Astrocyte (in vitro differentiated cells and primary cell): ENCODE data around the gene ELOVL7. TPM values are rescaled to one million over a fixed set of nuclear protein-coding genes. Genes with fewer than 3 reads are reported as not detected.

Experiments used
- DNase-seq: peaks from one replicate; pipeline ENCODE4 v3.0.0-alpha.2; 2010; ENCODE audit warnings: low read depth
- FAIRE-seq: peaks from 2 replicates; lab custom pipeline; 2011; peaks lifted over from hg19 to GRCh38; lab: Jason Lieb, UNC
- H2AFZ ChIP-seq: 2 replicates; pipeline ENCODE4 v1.6.0; 2012; ENCODE audit warnings: low read depth, low read length, inconsistent platforms
- H3K27ac ChIP-seq: 2 replicates; pipeline ENCODE4 v1.5.1; 2011; ENCODE audit warnings: low read depth, low read length, inconsistent platforms
- H3K27me3 ChIP-seq: 2 replicates; pipeline ENCODE4 v1.6.0; 2011; ENCODE audit warnings: low read length, inconsistent platforms; ENCODE audit not compliant: insufficient read depth
- H3K36me3 ChIP-seq: 2 replicates; pipeline ENCODE4 v1.5.1; 2011; ENCODE audit warnings: low read length, inconsistent platforms; ENCODE audit not compliant: insufficient read depth
- H3K4me1 ChIP-seq: 2 replicates; pipeline ENCODE4 v1.5.1; 2011; ENCODE audit warnings: low read length, inconsistent platforms; ENCODE audit not compliant: insufficient read depth
- H3K4me2 ChIP-seq: 2 replicates; pipeline ENCODE4 v1.6.0; 2012; ENCODE audit warnings: low read length, inconsistent platforms
- H3K4me3 ChIP-seq: 2 replicates; pipeline ENCODE4 v1.5.1; 2011; ENCODE audit warnings: low read depth, mild to moderate bottlenecking, low read length, inconsistent platforms; ENCODE audit not compliant: insufficient read depth
- H3K79me2 ChIP-seq: 2 replicates; pipeline ENCODE4 v1.6.0; 2012; ENCODE audit warnings: mild to moderate bottlenecking, low read length, inconsistent platforms; ENCODE audit not compliant: insufficient read depth
- H3K9ac ChIP-seq: 2 replicates; pipeline ENCODE4 v1.6.0; 2012; ENCODE audit warnings: mild to moderate bottlenecking, low read length, inconsistent platforms
- H3K9me3 ChIP-seq: 2 replicates; pipeline ENCODE4 v1.5.1; 2012; ENCODE audit warnings: low read depth, mild to moderate bottlenecking, low read length, inconsistent platforms; ENCODE audit not compliant: insufficient read depth
- H4K20me1 ChIP-seq: 2 replicates; pipeline ENCODE4 v1.6.0; 2012; ENCODE audit warnings: low read length, inconsistent platforms; ENCODE audit not compliant: insufficient read depth
- H3K27ac Mint-ChIP-seq: one replicate; pipeline ENCODE4 v1.8.0; 2021; ENCODE audit warnings: mild to moderate bottlenecking, mixed read lengths; ENCODE audit not compliant: unreplicated experiment
- H3K27me3 Mint-ChIP-seq: one replicate; pipeline ENCODE4 v1.8.0; 2021; ENCODE audit warnings: low read depth, mixed read lengths; ENCODE audit not compliant: unreplicated experiment
- H3K36me3 Mint-ChIP-seq: one replicate; pipeline ENCODE4 v1.8.0; 2021; ENCODE audit warnings: low read depth, mixed read lengths; ENCODE audit not compliant: unreplicated experiment
- H3K4me1 Mint-ChIP-seq: one replicate; pipeline ENCODE4 v1.8.0; 2021; ENCODE audit warnings: low read depth, mixed read lengths; ENCODE audit not compliant: unreplicated experiment
- H3K4me3 Mint-ChIP-seq: one replicate; pipeline ENCODE4 v1.8.0; 2021; ENCODE audit warnings: mild to moderate bottlenecking, moderate library complexity, mixed read lengths; ENCODE audit not compliant: unreplicated experiment
- H3K9me3 Mint-ChIP-seq: one replicate; pipeline ENCODE4 v1.8.0; 2021; ENCODE audit warnings: mild to moderate bottlenecking, mixed read lengths; ENCODE audit not compliant: unreplicated experiment
- EZH2 ChIP-seq: IDR thresholded peaks from 2 replicates; pipeline ENCODE4 v1.6.1; 2012; ENCODE audit warnings: mild to moderate bottlenecking, low read length, inconsistent platforms; ENCODE audit not compliant: insufficient read depth
- total RNA-seq: library from RNA; stranded (reverse); gene quantifications from 2 replicates; pipeline ENCODE4 v1.2.1, GENCODE V29; 2021
- TF ChIP-seq, protein P1 (sequence below): IDR thresholded peaks from 2 replicates; pipeline ENCODE4 v1.5.1; 2011; ENCODE audit warnings: low read depth, mild to moderate bottlenecking, inconsistent platforms, low read length, moderate library complexity; ENCODE audit not compliant: insufficient read depth

ELOVL7 gene
- total RNA-seq, 1 donor from 2014 or later = 1.0 TPM

DNA sequence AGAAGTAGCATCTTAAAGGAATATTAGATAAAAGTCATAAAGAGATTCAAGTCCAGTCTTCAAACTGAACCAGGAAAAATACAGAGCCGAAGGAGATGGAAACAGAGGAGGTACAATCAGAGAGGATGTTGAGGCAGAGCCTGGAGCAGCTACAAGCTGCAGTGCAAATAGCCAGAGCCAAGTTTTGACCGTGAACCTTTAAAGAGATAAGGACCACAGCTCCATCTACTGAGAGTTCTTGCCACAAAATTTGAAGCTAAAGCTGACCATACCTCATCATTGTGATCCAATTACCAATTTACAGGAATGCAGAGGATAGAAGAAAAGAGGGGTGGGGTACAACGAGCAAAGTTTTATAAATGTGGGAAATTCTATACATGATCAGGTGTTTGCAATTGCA is 133.7 kb downstream of the ELOVL7 start:
- Histone ChIP-seq H3K4me2 (no peak overlapping the region), H3K9ac (no peak overlapping the region), H4K20me1 (no peaks in the 10 kb centered on the region), H3K36me3 (no peaks in the 10 kb centered on the region), H3K4me1 (no peaks in the 10 kb centered on the region), H3K4me3 (no peak overlapping the region), H3K79me2 (no peaks in the 10 kb centered on the region), H3K27ac (no peak overlapping the region), H3K27me3 (no peaks in the 10 kb centered on the region), H2AFZ (no peak overlapping the region), H3K9me3 (no peaks in the 10 kb centered on the region)
- TF ChIP-seq, protein P1, sequence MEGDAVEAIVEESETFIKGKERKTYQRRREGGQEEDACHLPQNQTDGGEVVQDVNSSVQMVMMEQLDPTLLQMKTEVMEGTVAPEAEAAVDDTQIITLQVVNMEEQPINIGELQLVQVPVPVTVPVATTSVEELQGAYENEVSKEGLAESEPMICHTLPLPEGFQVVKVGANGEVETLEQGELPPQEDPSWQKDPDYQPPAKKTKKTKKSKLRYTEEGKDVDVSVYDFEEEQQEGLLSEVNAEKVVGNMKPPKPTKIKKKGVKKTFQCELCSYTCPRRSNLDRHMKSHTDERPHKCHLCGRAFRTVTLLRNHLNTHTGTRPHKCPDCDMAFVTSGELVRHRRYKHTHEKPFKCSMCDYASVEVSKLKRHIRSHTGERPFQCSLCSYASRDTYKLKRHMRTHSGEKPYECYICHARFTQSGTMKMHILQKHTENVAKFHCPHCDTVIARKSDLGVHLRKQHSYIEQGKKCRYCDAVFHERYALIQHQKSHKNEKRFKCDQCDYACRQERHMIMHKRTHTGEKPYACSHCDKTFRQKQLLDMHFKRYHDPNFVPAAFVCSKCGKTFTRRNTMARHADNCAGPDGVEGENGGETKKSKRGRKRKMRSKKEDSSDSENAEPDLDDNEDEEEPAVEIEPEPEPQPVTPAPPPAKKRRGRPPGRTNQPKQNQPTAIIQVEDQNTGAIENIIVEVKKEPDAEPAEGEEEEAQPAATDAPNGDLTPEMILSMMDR = no peak
- TF ChIP-seq EZH2 = no peak
- Mint-ChIP-seq H3K36me3 (no peaks in the 10 kb centered on the region), H3K4me3 (no peak overlapping the region), H3K27me3 (no peaks in the 10 kb centered on the region), H3K4me1 (no peaks in the 10 kb centered on the region), H3K27ac (no peak overlapping the region), H3K9me3 (peaks cover 3% of the 10 kb centered on the region)
- no peak for DNase-seq
- no peak for FAIRE-seq

DNA sequence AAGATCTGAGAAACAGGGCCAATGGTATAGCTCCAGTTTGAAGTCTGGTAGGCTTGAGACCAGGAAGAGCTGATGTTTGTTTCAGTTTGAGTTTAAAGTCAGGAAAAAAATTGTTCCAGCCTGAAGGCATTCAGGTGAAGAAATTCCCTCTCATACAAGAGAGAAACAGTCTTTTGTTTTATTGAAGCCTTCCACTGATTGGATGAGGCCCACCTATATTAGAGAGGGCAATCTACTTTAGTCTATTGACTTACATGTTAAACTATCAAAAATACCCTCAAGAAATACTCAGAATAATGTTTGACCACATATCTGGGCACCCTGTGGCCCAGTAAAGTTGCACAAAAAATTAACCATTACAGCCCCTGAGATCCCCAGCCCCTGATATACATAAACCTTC is 138.9 kb downstream of the ELOVL7 start:
- Mint-ChIP-seq H3K9me3 (no peaks in the 10 kb centered on the region), H3K4me3 (no peak overlapping the region), H3K36me3 (no peaks in the 10 kb centered on the region), H3K4me1 (no peaks in the 10 kb centered on the region), H3K27me3 (no peaks in the 10 kb centered on the region), H3K27ac (no peak overlapping the region)
- Histone ChIP-seq H3K9me3 (no peaks in the 10 kb centered on the region), H3K9ac (no peak overlapping the region), H3K79me2 (no peaks in the 10 kb centered on the region), H3K4me2 (no peak overlapping the region), H3K27me3 (no peaks in the 10 kb centered on the region), H3K4me1 (no peaks in the 10 kb centered on the region), H3K4me3 (no peak overlapping the region), H4K20me1 (no peaks in the 10 kb centered on the region), H2AFZ (no peak overlapping the region), H3K36me3 (no peaks in the 10 kb centered on the region), H3K27ac (no peak overlapping the region)
- no peak for DNase-seq
- FAIRE-seq = no peak
- TF ChIP-seq, protein P1 = no peak
- no peak for TF ChIP-seq EZH2

DNA sequence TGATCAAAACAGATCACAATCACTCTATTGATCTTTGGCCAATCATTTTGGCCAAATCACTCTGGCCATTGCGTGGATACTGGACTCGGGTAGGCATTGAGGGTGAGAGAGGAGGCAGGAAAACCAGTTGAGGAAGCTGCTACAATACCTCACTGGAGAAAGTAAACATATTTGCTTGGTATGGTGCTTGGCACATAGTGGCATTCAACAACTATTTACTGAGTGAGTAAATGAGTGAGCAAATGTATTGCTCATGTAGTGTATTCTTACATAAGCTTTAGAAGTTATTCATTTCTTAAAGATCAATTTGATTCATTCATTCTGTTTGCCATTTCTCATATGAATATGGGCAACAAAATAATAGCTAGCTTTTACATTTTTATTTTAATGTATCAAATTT is 140.1 kb downstream of the ELOVL7 start:
- DNase-seq (no peak), FAIRE-seq (no peak)
- H3K4me3 Mint-ChIP-seq = no peak overlapping the region
- Histone ChIP-seq H3K4me2 (no peak overlapping the region), H3K4me1 (no peaks in the 10 kb centered on the region), H3K4me3 (no peak overlapping the region), H3K27ac (no peak overlapping the region), H2AFZ (no peak overlapping the region), H3K36me3 (no peaks in the 10 kb centered on the region), H4K20me1 (no peaks in the 10 kb centered on the region), H3K9ac (no peak overlapping the region), H3K79me2 (peaks cover 2% of the 10 kb centered on the region), H3K9me3 (no peaks in the 10 kb centered on the region), H3K27me3 (no peaks in the 10 kb centered on the region)
- TF ChIP-seq EZH2 = no peak
- TF ChIP-seq, protein P1 = no peak
- H3K36me3 Mint-ChIP-seq = no peaks in the 10 kb centered on the region
- H3K27me3 Mint-ChIP-seq = no peaks in the 10 kb centered on the region
- no peak overlapping the region for H3K27ac Mint-ChIP-seq
- H3K9me3 Mint-ChIP-seq = no peaks in the 10 kb centered on the region
- no peaks in the 10 kb centered on the region for H3K4me1 Mint-ChIP-seq

Other genes starting within 250 kb of the ELOVL7 start
- gene DEPDC1B, start 144.1 kb downstream of the ELOVL7 start, total RNA-seq = 1.4 and 2.2 TPM in 2 replicates
- gene ERCC8, start 100.8 kb upstream of the ELOVL7 start, total RNA-seq = 11.8 and 13.1 TPM in 2 replicates
- 43.9 and 46.0 TPM in 2 replicates for gene NDUFAF2, start 100.9 kb upstream of the ELOVL7 start, total RNA-seq